Esophagus (tissue), 2 donors: ENCODE results near the gene PLCL1. TPM values are rescaled to one million over a fixed set of nuclear protein-coding genes. Genes with fewer than 3 reads are reported as not detected.

Source experiments
- H3K27ac ChIP-seq, 2 donors: one replicate each; pipeline ENCODE4 v1.5.1; 2013; ENCODE audit warnings: low read depth in 2 of 2, mild to moderate bottlenecking in 2 of 2, inconsistent platforms in 1 of 2, low read length in 1 of 2, moderate library complexity in 1 of 2
- H3K27me3 ChIP-seq, 2 donors: one replicate each; pipeline ENCODE4 v1.6.1; 2013; ENCODE audit warnings: low read length in 2 of 2, control low read depth in 1 of 2, mild to moderate bottlenecking in 1 of 2; ENCODE audit not compliant: insufficient read depth in 2 of 2, control insufficient read depth in 1 of 2
- H3K36me3 ChIP-seq, 2 donors: one replicate each; pipeline ENCODE4 v1.6.1; 2013; ENCODE audit warnings: low read length in 1 of 2; ENCODE audit not compliant: control insufficient read depth in 2 of 2, insufficient read depth in 2 of 2
- H3K4me1 ChIP-seq, 2 donors: one replicate each; pipeline ENCODE4 v1.6.1; 2013; ENCODE audit warnings: low read length in 1 of 2; ENCODE audit not compliant: control insufficient read depth in 2 of 2, insufficient read depth in 2 of 2
- H3K4me3 ChIP-seq, 2 donors: one replicate each; pipeline ENCODE4 v1.5.1; 2013; ENCODE audit warnings: low read length in 2 of 2, mild to moderate bottlenecking in 2 of 2, low read depth in 1 of 2, moderate library complexity in 1 of 2
- H3K9me3 ChIP-seq, 2 donors: one replicate each; pipeline ENCODE4 v1.6.1; 2013; ENCODE audit warnings: mild to moderate bottlenecking in 2 of 2, low read depth in 1 of 2, low read length in 1 of 2, moderate library complexity in 1 of 2; ENCODE audit not compliant: control insufficient read depth in 2 of 2, insufficient read depth in 1 of 2
- WGBS, 2 donors: extraction: QIAGEN DNeasy Blood & Tissue Kit; methylation state at CpG; one replicate each; pipeline ENCODE4 v1.1.7; 2013; 5-methylcytosine and 5-hydroxymethylcytosine counted together
- polyA plus RNA-seq, 2 donors: library from polyadenylated mRNA; stranded (reverse); fragments of 200-250 nt; gene quantifications; one replicate each; pipeline ENCODE4 v1.2.3, GENCODE V29; 2013
- donor health status: healthy with polysubstance abuse.
- donor health status: Bipolar disorder and iron deficiency.

The PLCL1 gene
- polyA plus RNA-seq, 2 donors: 0.20 to 0.59 TPM

GRCh38 chr2:197938555-197938954 lies 134.2 kb downstream of the PLCL1 start:
- H3K9me3 ChIP-seq: no peaks in the 10 kb centered on the region
- no peak overlapping the region for H3K27ac ChIP-seq
- H3K4me3 ChIP-seq: no peak overlapping the region
- no peaks in the 10 kb centered on the region for H3K36me3 ChIP-seq
- no peaks in the 10 kb centered on the region for H3K4me1 ChIP-seq
- no peaks in the 10 kb centered on the region for H3K27me3 ChIP-seq
- WGBS, 2 donors: 83 to 86% methylated on average over 1 of the region's 1 CpG

DNA sequence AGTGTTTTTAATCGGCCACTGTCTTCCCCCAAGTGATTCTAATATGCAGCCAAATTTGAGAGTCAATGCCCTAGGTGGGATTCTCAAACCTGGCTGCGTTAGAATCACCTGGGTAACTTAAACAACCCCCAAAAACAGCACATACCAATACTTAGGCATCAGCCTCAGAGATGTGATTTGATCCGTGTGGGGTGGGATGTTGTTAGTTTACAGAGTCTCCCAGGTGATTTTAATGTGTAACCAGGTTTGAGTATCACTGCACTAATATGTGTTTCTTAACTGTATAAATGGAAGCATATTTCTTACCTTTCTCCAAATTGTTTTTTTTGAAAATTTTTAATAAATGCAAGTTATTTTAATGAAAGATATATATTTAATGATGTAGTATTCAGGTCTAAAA lies 135.4 kb downstream of the PLCL1 start:
- Histone ChIP-seq H3K9me3 (no peaks in the 10 kb centered on the region), H3K4me1 (no peaks in the 10 kb centered on the region)
- WGBS, 2 donors: 69 to 78% methylated on average over 3 of the region's 3 CpGs

GRCh38 chr2:197940382-197940781 lies 136.0 kb downstream of the PLCL1 start:
- H3K27me3 ChIP-seq: no peaks in the 10 kb centered on the region
- H3K4me1 ChIP-seq: no peaks in the 10 kb centered on the region
- WGBS, 2 donors: 45 to 65% methylated on average over 1 of the region's 1 CpG
- H3K27ac ChIP-seq: no peak overlapping the region
- H3K4me3 ChIP-seq: no peak overlapping the region
- no peaks in the 10 kb centered on the region for H3K36me3 ChIP-seq
- no peaks in the 10 kb centered on the region for H3K9me3 ChIP-seq

More for the DNA sequence above, 135.4 kb downstream of the PLCL1 start:
- no peaks in the 10 kb centered on the region for H3K27me3 ChIP-seq
- H3K36me3 ChIP-seq: no peaks in the 10 kb centered on the region
- H3K4me3 ChIP-seq: no peak overlapping the region
- H3K27ac ChIP-seq: no peak overlapping the region

- WGBS, 2 donors: 76 to 77% methylated on average over 1 of the region's 1 CpG
- H3K4me3 ChIP-seq: no peak overlapping the region
- H3K27ac ChIP-seq: no peak overlapping the region
- H3K27me3 ChIP-seq: no peaks in the 10 kb centered on the region
- no peaks in the 10 kb centered on the region for H3K36me3 ChIP-seq
- no peaks in the 10 kb centered on the region for H3K9me3 ChIP-seq
- H3K4me1 ChIP-seq: no peaks in the 10 kb centered on the region
Measured at GRCh38 chr2:197941715-197942114, 137.3 kb downstream of the PLCL1 start.

- Histone ChIP-seq H3K27me3 (no peaks in the 10 kb centered on the region), H3K27ac (no peak overlapping the region), H3K36me3 (no peaks in the 10 kb centered on the region), H3K4me3 (no peak overlapping the region), H3K9me3 (no peaks in the 10 kb centered on the region), H3K4me1 (no peaks in the 10 kb centered on the region)
- 100% methylated on average over 1 of the region's 1 CpG for WGBS, 2 donors
Measured at GRCh38 chr2:197943731-197944130, 139.3 kb downstream of the PLCL1 start.

- Histone ChIP-seq H3K4me1 (no peaks in the 10 kb centered on the region), H3K36me3 (no peaks in the 10 kb centered on the region), H3K27ac (no peak overlapping the region), H3K4me3 (no peak overlapping the region), H3K9me3 (no peaks in the 10 kb centered on the region), H3K27me3 (no peaks in the 10 kb centered on the region)
- WGBS, 2 donors: 40 to 47% methylated on average over 2 of the region's 2 CpGs
Measured at GRCh38 chr2:197944416-197945096, 140.2 kb downstream of the PLCL1 start.

- H3K4me1 ChIP-seq: no peaks in the 10 kb centered on the region
- no peaks in the 10 kb centered on the region for H3K9me3 ChIP-seq
- no peak overlapping the region for H3K27ac ChIP-seq
- no peaks in the 10 kb centered on the region for H3K27me3 ChIP-seq
- H3K36me3 ChIP-seq: no peaks in the 10 kb centered on the region
- WGBS, 2 donors: 44 to 50% methylated on average over 2 of the region's 2 CpGs
- no peak overlapping the region for H3K4me3 ChIP-seq
Measured at GRCh38 chr2:197946562-197946961, 142.2 kb downstream of the PLCL1 start.

DNA sequence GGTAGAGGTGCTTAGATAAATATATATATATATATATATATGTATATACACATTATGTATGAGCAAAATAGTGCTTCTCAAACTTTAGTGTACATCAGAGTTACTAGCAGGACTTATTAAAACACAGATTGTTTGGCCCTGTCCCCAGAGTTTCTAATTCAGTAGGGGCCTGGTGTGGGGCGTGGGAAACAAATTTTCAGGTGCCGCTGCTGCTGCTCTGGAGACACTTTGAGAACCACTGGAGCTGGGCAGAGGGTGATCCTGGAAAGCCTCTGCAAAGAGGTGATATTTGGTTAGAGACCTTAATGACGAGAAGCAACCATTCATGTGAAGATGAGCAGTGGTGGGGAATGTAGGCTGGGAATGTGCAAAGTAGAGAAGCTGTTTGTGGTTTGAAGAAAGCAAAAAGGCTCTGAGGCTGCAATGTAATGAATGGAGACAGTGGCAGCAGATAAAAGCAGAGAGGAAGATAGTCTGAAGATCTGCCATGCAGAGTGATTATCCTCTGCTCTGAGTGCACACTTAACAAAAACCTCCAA lies 142.9 kb downstream of the PLCL1 start:
- no peaks in the 10 kb centered on the region for H3K9me3 ChIP-seq
- H3K27ac ChIP-seq: no peak overlapping the region
- H3K27me3 ChIP-seq: no peaks in the 10 kb centered on the region
- H3K36me3 ChIP-seq: no peaks in the 10 kb centered on the region
- no peaks in the 10 kb centered on the region for H3K4me1 ChIP-seq
- WGBS, 2 donors: 87 to 89% methylated on average over 3 of the region's 3 CpGs
- H3K4me3 ChIP-seq: no peak overlapping the region

DNA sequence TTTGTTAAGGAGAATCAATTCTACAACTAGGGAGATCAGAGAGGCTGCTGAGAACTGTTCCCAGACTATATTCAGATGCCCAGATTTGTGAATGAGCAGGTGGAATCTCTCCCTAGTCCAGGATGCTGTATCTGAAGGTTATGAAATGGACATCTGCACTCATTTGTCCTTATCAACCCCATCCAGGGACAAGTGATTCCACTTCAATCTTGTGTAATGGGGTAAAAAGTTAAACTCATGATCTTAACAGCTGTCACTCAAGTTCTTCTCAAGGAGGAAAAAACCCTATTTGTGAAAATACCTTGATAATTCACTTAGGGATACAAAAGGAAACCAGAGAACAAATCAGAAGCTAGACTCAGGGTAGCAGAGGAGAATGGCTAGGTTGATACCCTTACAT lies 144.8 kb downstream of the PLCL1 start:
- Histone ChIP-seq H3K36me3 (no peaks in the 10 kb centered on the region), H3K27ac (no peak overlapping the region), H3K4me3 (no peak overlapping the region), H3K9me3 (no peaks in the 10 kb centered on the region), H3K27me3 (no peaks in the 10 kb centered on the region), H3K4me1 (no peaks in the 10 kb centered on the region)

GRCh38 chr2:197950006-197950405 lies 145.6 kb downstream of the PLCL1 start:
- Histone ChIP-seq H3K27me3 (no peaks in the 10 kb centered on the region), H3K9me3 (no peaks in the 10 kb centered on the region), H3K4me3 (no peak overlapping the region), H3K36me3 (no peaks in the 10 kb centered on the region), H3K27ac (no peak overlapping the region), H3K4me1 (no peaks in the 10 kb centered on the region)
- 82 to 89% methylated on average over 3 of the region's 3 CpGs for WGBS, 2 donors
